ENCODE data around the gene TRIO.
A peak's percentile ranks its signal among the peaks of the same experiment; 100 is the strongest.

The TRIO gene

GRCh38 chr5:14356305-14356704 lies 213.2 kb downstream of the TRIO start:
- no peak for DNase-seq
- no peaks in the 10 kb centered on the region for H3K27me3 Mint-ChIP-seq
- ATAC-seq: no peak
- no peak overlapping the region for H3K4me3 Mint-ChIP-seq
- no peaks in the 10 kb centered on the region for H3K4me1 Mint-ChIP-seq
- H3K9me3 Mint-ChIP-seq: no peaks in the 10 kb centered on the region
- H3K36me3 Mint-ChIP-seq (ENCODE audit: low read depth): no peaks in the 10 kb centered on the region
- H3K27ac Mint-ChIP-seq: no peak overlapping the region

- no peaks in the 10 kb centered on the region for H3K27me3 Mint-ChIP-seq
- ATAC-seq (no peak), DNase-seq (no peak)
- H3K27ac Mint-ChIP-seq: no peak overlapping the region
- H3K9me3 Mint-ChIP-seq: no peaks in the 10 kb centered on the region
- H3K36me3 Mint-ChIP-seq (ENCODE audit: low read depth): no peaks in the 10 kb centered on the region
- no peak overlapping the region for H3K4me3 Mint-ChIP-seq
- no peaks in the 10 kb centered on the region for H3K4me1 Mint-ChIP-seq
Observed at GRCh38 chr5:14357441-14357840, 214.3 kb downstream of the TRIO start.

- Mint-ChIP-seq H3K4me3 (no peak overlapping the region), H3K4me1 (no peaks in the 10 kb centered on the region), H3K27me3 (no peaks in the 10 kb centered on the region), H3K27ac (no peak overlapping the region), H3K36me3 (ENCODE audit: low read depth) (no peaks in the 10 kb centered on the region), H3K9me3 (no peaks in the 10 kb centered on the region)
- ATAC-seq: no peak
- no peak for DNase-seq
Observed at GRCh38 chr5:14357851-14358250, 214.7 kb downstream of the TRIO start.

- H3K4me1 Mint-ChIP-seq: no peaks in the 10 kb centered on the region
- DNase-seq (no peak), ATAC-seq (no peak)
- H3K9me3 Mint-ChIP-seq: no peaks in the 10 kb centered on the region
- no peak overlapping the region for H3K27ac Mint-ChIP-seq
- no peak overlapping the region for H3K4me3 Mint-ChIP-seq
- H3K36me3 Mint-ChIP-seq (ENCODE audit: low read depth): no peaks in the 10 kb centered on the region
- no peaks in the 10 kb centered on the region for H3K27me3 Mint-ChIP-seq
Observed at GRCh38 chr5:14358536-14358935, 215.4 kb downstream of the TRIO start.

DNA sequence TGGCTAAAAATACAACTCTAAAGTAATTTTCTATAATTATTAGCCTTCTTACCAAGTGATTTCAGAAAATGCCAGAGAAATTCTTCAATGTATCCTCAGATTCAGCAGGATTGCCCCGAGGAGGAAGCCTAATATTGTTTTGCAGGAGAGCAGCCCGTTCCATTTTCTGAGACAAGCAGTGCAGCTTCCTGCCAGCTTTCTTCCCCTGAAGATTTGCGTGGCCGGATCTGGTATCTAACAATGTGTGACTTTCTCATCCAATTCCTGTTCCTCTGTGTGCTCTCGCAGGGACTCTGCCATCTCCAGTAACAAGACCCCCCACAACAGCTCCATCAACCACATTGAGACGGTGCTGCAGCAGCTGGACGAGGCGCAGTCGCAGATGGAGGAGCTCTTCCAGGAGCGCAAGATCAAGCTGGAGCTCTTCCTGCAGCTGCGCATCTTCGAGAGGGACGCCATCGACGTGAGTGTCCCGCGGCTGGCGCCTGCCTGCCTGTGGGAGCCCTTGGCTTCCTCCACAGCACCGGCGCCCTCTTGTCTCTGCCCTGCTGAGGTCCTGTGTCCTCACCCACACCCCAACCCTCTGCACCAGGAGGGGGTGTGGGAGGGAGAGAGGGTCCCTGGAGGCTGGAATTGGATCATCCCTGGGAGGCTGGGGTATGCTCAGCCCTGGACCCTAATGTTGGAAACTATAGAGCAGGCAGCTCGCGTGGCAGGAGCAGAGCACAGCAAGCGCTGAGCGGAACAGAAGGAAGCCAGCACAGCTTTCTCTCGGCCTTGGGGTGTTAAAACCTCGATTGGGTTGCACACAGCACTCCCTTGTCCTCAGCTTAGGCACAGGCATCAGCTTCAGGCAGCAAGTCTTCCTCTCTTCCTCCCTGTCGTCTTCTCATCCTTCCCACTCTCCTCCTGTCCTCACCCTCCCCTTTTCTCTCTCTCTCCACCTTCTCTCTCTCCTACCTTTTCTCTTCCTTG lies 216.2 kb downstream of the TRIO start:
- no peak overlapping the region for H3K27ac Mint-ChIP-seq
- no peaks in the 10 kb centered on the region for H3K36me3 Mint-ChIP-seq (ENCODE audit: low read depth)
- H3K4me3 Mint-ChIP-seq: no peak overlapping the region
- H3K27me3 Mint-ChIP-seq: no peaks in the 10 kb centered on the region
- ATAC-seq (no peak), DNase-seq (no peak)
- peaks cover 2% of the 10 kb centered on the region for H3K4me1 Mint-ChIP-seq
- no peaks in the 10 kb centered on the region for H3K9me3 Mint-ChIP-seq

DNA sequence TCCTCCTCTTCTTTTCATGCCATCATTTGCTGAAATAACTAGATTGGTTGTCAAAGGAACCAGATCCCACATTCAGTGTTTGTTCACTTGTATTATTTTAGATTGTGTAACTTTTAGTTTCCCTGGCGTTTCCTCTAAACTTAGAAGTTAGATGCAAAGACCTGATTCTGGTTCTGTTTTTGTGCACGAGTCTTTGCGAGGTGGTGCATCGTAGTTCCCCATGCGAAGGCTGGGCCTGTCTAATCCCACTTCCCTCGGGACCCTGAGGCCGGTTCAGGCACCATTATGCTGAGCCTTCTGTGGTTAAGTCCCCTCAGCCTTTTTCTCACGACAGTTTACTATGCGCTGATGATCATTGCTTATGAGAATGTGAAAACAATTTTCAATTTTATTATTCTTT lies 219.3 kb downstream of the TRIO start:
- ATAC-seq (no peak), DNase-seq (no peak)

DNA sequence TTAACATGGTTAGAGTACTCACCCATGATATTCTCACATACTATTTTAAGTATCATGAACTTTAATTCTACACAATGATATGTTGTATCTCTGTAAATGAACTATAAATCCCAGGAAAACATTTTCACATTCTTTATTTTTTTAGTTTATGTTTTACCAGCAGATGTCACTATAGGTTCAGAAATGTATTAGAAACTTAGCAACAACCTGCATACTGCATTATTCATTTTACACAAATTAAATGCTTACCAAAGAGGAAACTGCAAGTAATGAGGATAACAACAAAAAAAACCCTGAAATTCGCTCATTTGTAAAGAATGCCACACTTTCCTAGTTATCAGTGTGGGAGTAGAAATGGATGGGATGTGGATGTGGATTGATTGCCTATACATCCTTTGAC lies 221.0 kb downstream of the TRIO start:
- H3K4me1 Mint-ChIP-seq: peaks cover 36% of the 10 kb centered on the region
- peaks cover 2% of the 10 kb centered on the region for H3K36me3 Mint-ChIP-seq (ENCODE audit: low read depth)
- H3K4me3 Mint-ChIP-seq: no peak overlapping the region
- H3K9me3 Mint-ChIP-seq: no peaks in the 10 kb centered on the region
- ATAC-seq (no peak), DNase-seq (no peak)
- no peaks in the 10 kb centered on the region for H3K27me3 Mint-ChIP-seq
- H3K27ac Mint-ChIP-seq: no peak overlapping the region

More for the DNA sequence above, 219.3 kb downstream of the TRIO start:
- no peaks in the 10 kb centered on the region for H3K27me3 Mint-ChIP-seq
- H3K4me3 Mint-ChIP-seq: no peak overlapping the region
- no peak overlapping the region for H3K27ac Mint-ChIP-seq
- peaks cover 30% of the 10 kb centered on the region for H3K4me1 Mint-ChIP-seq
- no peaks in the 10 kb centered on the region for H3K36me3 Mint-ChIP-seq (ENCODE audit: low read depth)
- no peaks in the 10 kb centered on the region for H3K9me3 Mint-ChIP-seq

- Mint-ChIP-seq H3K36me3 (ENCODE audit: low read depth) (peaks cover 3% of the 10 kb centered on the region), H3K4me1 (peaks cover 37% of the 10 kb centered on the region), H3K4me3 (no peak overlapping the region), H3K9me3 (no peaks in the 10 kb centered on the region), H3K27me3 (no peaks in the 10 kb centered on the region), H3K27ac (no peak overlapping the region)
- DNase-seq: peak; percentile 12
- ATAC-seq: no peak
Observed at GRCh38 chr5:14364576-14365472, 221.7 kb downstream of the TRIO start.

DNA sequence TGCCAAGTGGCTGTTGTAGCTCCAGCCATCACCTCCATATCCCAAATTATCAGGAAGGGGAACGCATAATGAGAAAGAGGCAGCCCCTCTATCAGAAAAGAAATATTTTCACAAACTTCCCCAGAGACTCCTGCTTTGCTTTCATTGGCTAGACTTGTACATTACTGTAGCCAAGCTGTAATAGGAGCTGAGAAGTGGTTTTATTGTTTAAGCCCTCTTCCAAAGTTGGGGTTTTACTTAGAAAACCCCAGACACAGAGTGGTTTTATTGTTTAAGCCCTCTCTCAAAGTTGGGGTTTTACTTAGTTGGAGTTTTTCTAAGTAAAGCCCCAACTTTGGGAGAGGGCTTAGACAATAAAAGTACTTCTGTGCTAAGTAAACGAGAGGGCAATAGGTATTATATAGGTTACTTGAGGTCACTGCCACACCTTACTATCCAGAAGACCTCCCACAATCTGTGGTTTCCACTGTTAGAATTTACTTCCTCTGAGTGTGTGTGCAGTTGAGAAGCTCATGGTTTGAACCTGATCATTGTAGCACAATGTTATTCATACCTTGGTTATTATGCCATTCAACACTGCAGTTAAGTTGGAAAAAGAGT lies 222.8 kb downstream of the TRIO start:
- ATAC-seq: peak; percentile 72
- H3K36me3 Mint-ChIP-seq (ENCODE audit: low read depth): peaks cover 3% of the 10 kb centered on the region
- no peaks in the 10 kb centered on the region for H3K27me3 Mint-ChIP-seq
- no peak overlapping the region for H3K4me3 Mint-ChIP-seq
- H3K9me3 Mint-ChIP-seq: no peaks in the 10 kb centered on the region
- no peak for DNase-seq
- no peak overlapping the region for H3K27ac Mint-ChIP-seq
- H3K4me1 Mint-ChIP-seq: peaks cover 38% of the 10 kb centered on the region

DNA sequence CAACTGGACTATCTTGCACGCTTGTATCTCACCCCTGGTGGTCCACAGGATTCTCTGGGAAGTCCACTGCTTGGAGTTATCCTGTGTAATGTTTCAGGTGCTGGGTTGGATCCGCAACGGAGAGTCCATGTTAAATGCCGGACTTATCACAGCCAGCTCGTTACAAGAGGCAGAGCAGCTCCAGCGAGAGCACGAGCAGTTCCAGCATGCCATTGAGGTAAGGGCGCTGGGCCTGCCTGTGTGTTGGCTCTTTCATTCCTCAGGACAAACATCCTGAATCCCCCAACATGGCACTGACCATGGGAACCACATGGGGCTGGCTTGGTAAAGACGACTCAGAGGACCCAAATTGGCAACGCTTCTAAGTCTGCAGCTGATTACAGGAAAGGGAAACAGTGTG lies 223.6 kb downstream of the TRIO start:
- no peak overlapping the region for H3K4me3 Mint-ChIP-seq
- H3K27me3 Mint-ChIP-seq: no peaks in the 10 kb centered on the region
- H3K9me3 Mint-ChIP-seq: no peaks in the 10 kb centered on the region
- DNase-seq: no peak
- no peak for ATAC-seq
- H3K27ac Mint-ChIP-seq: no peak overlapping the region
- peaks cover 3% of the 10 kb centered on the region for H3K36me3 Mint-ChIP-seq (ENCODE audit: low read depth)
- H3K4me1 Mint-ChIP-seq: peaks cover 38% of the 10 kb centered on the region

DNA sequence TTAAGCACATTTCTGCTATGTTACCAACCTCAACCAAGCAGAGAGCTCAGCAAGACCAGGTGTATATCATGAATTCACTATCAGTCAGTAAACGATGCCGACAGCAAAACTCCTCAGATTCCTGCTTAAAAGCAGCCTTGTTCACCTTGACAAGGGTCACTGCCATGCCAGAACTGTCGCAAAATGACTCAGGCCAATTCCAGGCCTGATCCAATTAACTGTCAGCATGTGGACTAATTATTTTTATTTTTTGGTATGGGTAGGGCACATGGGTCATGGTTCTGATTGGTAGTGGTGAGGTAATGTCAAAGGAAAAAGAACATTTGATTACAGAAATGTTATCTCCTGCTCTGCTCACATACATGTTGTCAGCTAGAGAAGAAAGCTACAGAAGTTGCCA lies 224.2 kb downstream of the TRIO start:
- H3K36me3 Mint-ChIP-seq (ENCODE audit: low read depth): peaks cover 3% of the 10 kb centered on the region

GRCh38 chr5:14369780-14370179 lies 226.6 kb downstream of the TRIO start:
- DNase-seq (no peak), ATAC-seq (peak; percentile 40)
- H3K27me3 Mint-ChIP-seq: no peaks in the 10 kb centered on the region
- H3K36me3 Mint-ChIP-seq (ENCODE audit: low read depth): peaks cover 3% of the 10 kb centered on the region
- no peak overlapping the region for H3K27ac Mint-ChIP-seq
- peaks cover 32% of the 10 kb centered on the region for H3K4me1 Mint-ChIP-seq
- H3K9me3 Mint-ChIP-seq: no peaks in the 10 kb centered on the region
- H3K4me3 Mint-ChIP-seq: no peak overlapping the region

More for the DNA sequence above, 224.2 kb downstream of the TRIO start:
- H3K4me1 Mint-ChIP-seq: peaks cover 38% of the 10 kb centered on the region
- H3K4me3 Mint-ChIP-seq: no peak overlapping the region
- ATAC-seq: no peak
- H3K27ac Mint-ChIP-seq: no peak overlapping the region
- DNase-seq: no peak
- no peaks in the 10 kb centered on the region for H3K9me3 Mint-ChIP-seq
- H3K27me3 Mint-ChIP-seq: no peaks in the 10 kb centered on the region

- DNase-seq (no peak), ATAC-seq (no peak)
- no peaks in the 10 kb centered on the region for H3K27me3 Mint-ChIP-seq
- H3K36me3 Mint-ChIP-seq (ENCODE audit: low read depth): peaks cover 3% of the 10 kb centered on the region
- no peaks in the 10 kb centered on the region for H3K9me3 Mint-ChIP-seq
- H3K4me1 Mint-ChIP-seq: peaks cover 26% of the 10 kb centered on the region
- H3K4me3 Mint-ChIP-seq: no peak overlapping the region
- H3K27ac Mint-ChIP-seq: no peak overlapping the region
Observed at GRCh38 chr5:14370386-14370785, 227.2 kb downstream of the TRIO start.

- Mint-ChIP-seq H3K27me3 (no peaks in the 10 kb centered on the region), H3K27ac (no peak overlapping the region), H3K36me3 (ENCODE audit: low read depth) (peaks cover 6% of the 10 kb centered on the region), H3K9me3 (no peaks in the 10 kb centered on the region), H3K4me1 (peaks cover 3% of the 10 kb centered on the region), H3K4me3 (no peak overlapping the region)
- DNase-seq: no peak
- no peak for ATAC-seq
Observed at GRCh38 chr5:14373685-14374084, 230.5 kb downstream of the TRIO start.
